Measurements from ENCODE around the gene CHRNB2.

CHRNB2 gene

DNA sequence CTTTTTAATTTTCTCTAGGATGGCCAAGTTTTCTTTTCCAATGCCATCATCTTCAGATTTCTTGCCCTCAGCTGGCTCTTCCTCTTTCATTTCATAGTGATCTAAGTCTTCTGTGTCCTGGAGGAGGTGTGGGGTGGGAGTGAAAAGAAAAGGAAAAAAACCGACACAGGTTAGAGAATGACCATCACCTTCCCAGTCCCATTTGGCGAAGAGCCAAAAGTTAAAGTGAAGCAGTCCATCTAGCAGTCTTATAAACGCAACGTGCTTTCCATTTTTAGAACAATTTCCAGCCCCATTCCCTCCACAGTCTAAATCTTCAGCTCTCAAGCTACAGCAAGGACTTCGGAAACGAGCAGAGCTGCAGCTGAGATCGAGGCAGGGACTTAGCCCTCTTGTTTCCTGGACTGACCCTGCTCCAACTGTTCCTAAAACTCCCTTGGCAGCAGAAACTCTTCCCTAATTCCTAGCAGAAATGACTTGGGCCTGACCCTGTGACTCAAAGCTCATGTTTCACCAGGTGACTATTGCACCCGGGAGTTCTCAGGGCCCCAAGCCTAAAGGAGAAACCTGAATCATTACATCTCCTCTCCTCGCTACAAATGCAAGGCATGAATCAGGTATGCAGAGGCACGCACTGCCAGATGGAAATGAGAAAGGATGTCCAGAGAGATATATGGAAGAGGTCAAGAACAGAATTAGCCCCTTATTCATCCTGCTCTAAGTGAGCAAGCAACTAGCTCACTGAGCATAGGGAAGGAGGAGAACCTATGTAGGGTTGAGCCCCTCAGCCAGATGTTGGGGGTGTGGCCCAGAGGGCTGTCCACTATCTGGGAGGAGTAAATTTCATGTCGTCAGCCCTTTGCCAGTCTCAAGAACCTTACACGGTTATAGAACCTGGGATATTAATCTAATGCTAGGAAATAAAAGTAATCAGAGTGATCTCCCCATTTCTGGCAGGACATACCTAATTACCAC lies 14.2 kb upstream of the CHRNB2 start:
- no peak for DNase-seq

DNA sequence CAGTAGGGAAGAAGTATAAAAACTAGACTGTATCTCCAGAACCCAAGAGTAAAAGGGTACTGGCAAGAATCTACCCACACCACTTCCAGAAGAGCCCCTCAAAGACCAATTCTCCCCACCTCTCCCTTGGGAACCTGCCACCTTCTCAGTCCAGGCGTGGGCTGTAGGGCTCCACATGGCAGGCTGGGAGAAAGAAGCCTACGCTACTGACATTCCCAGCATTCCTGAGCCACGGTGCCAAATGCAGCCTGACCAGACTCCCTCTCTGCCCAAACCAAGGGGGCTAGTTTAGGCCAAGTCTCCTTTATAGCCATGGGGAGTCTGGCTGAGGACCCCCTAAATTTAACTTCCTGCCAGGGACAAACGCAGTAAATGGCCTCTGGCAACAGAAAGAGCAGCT lies 11.2 kb upstream of the CHRNB2 start:
- no peak for DNase-seq

DNA sequence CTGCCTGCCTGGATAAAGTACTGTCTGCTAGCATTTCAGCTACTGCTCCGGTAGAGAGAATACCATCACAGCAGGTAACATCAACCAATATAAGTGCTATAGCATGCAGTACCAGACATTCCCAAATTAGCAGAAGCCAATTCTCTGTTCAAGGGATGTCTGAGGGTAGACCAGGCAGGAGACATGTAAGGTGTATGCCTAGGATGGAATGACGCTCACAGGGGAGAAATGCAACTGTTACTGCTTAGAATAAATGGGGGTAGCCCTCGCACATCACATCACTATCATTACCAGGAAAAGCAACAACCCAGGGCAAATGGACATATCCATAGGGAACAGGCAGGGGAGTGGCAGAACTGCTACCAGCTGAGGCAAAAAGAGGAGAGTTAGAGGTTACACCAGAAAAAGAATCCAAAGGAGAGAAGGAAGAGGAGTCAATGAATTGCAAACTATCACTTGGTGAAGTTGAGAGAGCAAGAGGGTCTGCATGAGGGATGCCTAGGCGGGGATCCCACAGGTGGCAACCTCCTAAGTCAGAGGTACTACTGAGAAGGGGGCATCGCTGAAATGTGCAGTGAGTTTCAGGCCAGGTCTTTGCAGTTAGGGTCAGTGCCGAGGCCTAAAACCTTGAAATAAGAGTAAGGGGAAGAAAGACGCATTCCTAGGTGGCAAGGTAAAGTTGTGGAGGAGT lies 10.2 kb upstream of the CHRNB2 start:
- DNase-seq = no peak

DNA sequence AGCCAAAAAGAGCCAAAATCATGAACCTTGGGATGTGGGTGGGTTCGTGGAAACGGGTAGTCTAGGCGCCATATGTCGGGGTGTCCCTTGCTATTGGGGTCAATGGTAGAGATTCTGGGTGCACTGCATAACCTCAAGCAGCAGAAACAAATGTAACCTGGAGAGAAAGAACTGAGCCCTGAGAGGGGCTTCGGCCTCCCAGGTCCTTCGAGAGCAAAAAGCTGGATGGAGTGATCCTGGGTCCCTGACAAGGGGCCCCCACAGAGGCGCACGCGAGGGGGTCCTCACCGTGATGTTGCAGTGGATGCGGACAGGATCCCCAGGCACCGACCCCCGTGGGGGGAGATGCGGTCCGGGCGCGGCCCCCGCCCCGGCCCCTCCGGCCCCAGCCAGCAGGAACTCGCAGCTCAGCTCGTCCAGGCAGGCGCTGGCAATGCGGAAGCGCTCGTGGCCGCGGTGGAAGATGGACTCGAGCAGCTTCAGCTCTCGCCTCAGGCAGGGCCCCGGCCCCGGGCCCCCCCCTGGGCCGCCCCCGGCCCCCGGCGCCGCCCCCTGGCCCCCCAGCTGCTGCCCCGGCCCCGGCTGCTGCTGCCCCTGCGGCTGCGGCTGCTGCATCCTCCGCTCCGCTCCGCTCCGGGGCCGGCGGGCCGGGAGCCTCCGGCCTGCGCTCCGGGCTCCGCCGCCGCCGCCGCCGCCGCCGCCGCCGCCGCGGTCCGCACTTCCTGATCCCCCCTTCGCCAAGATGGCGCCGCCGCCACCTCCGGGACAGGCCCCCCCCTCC lies 9.4 kb upstream of the CHRNB2 start, which contains the start of gene UBE2Q1:
Gene UBE2Q1 (minus strand): TSS at position 724 of the 781 bp plus-strand sequence. CDS start 109 bp downstream, at position 615.
- DNase-seq = no peak

DNA sequence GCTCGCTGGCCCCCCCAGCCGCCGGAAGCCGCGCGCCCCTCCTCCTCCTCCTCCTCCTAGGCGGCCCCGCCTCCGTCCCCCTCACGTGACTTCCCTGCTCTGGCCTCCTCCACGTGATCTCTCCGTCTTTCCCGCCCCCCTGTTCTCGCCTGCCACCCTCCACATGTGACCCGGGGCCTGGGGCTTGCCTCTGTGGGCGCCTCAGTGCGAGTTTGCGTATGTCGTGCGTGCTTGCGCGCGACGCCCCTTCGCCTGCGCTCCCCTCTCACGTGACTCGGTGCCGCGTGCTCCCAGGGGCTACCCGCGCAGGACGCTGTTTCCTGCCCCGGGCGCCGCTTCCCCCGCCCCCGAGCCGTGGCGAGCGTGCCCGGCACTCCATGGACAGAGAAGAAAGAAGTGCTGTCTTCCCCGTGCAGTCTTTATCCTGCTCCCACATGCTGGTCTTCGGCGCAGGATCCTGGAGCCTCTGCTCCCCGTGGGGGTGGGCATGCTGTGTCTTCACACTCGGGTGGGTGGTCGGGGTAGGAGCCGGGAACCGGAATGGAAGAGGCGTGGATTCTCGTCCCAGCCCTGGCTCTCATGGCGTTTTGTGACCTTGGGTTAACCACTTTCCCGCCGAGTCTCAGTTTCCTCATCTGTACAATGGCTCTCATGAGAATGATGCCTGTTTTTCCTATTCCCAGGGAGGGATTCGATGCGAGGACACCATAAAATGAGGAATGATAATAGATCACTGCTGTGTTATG lies 8.7 kb upstream of the CHRNB2 start:
- peak; percentile 95 for DNase-seq

DNA sequence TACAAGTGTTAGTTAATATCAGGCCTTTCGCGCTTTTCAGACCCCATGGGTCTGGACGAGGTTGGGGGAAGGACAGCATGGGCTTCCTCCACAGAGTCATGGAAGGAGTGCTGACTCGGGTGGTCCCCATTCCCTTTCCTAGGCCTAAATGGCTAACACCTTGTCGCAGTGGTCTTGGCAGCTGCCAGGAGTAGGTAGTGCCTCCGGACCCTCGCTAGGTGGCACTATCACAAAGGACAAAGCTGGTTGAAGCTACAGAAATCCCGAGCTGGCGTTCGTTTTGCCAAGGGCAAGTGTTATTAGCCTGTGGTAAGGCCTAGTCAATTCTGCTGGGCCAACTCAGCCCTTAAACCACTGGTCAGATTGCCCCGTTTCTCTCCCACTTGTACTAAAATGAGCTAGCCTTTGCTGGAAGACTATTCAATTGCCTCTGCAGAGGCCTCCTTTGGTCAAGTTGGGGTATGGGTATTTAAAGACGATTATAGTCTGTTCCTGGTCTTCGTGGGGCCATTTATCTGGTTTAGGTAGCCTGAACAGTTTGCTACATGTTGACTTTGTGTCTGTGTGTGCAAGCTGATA lies 8.0 kb upstream of the CHRNB2 start:
- DNase-seq = peak; percentile 64

DNA sequence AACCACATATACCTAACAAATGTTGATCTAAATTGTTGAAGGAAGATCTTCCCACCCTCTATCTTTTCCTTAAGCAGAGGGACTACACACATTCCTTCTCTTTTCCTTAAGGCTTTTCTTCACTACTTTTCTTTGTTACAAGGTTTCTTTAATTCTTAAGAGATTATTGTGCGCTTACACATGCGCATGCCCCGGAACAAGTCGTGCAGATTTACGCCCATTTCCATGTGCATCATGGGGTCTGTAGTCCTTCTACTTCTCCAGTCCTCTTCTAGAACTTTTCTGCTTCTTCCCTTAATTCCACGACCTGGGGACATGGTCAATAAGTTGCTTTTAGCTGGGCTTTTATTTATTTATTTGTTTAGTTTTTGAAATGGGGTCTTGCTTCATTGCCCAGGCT lies 1.7 kb upstream of the CHRNB2 start:
- DNase-seq = no peak

DNA sequence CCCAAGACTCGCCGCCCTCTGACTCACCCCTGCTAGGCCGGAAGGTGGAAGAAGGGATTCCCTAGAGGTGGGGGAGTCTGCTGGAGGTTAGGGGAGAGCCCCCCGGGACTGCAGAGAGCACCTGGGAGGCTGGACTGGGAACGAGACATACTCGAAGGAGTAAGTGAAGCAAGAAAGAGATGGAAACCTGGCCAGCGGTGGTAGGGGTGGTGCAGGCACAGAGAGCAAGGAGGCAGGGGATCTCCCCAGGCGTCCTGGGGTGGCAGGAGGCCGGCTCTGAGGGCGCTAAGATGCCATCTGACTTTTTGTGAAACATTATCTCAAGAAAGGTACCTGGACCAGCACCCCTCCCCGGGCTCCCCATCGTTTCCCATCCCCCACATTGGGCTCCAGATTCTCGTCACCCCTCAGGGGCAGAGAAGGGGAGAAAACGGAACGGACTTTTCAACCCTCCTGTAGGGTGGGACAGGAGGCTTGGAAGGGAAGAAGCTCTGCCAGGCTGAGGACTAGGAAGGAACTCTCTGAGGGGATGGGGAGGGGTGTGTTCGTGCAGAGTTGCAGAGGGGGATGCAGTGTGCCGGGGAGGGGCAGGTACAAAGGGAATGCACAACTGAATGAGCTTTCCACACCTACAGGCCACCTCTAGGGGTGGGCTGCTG lies 708 bp downstream of the CHRNB2 start:
- DNase-seq = no peak

DNA sequence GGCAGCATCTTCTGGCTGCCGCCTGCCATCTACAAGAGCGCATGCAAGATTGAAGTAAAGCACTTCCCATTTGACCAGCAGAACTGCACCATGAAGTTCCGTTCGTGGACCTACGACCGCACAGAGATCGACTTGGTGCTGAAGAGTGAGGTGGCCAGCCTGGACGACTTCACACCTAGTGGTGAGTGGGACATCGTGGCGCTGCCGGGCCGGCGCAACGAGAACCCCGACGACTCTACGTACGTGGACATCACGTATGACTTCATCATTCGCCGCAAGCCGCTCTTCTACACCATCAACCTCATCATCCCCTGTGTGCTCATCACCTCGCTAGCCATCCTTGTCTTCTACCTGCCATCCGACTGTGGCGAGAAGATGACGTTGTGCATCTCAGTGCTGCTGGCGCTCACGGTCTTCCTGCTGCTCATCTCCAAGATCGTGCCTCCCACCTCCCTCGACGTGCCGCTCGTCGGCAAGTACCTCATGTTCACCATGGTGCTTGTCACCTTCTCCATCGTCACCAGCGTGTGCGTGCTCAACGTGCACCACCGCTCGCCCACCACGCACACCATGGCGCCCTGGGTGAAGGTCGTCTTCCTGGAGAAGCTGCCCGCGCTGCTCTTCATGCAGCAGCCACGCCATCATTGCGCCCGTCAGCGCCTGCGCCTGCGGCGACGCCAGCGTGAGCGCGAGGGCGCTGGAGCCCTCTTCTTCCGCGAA lies 3.8 kb downstream of the CHRNB2 start:
- DNase-seq = no peak

DNA sequence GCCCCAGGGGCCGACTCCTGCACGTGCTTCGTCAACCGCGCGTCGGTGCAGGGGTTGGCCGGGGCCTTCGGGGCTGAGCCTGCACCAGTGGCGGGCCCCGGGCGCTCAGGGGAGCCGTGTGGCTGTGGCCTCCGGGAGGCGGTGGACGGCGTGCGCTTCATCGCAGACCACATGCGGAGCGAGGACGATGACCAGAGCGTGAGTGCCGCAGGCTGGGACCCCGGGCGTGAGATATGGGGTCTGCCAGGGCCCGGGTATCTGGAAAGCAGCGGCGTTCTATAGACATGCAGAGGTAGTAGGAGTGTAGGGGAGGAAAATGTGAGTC lies 4.3 kb downstream of the CHRNB2 start:
- no peak for DNase-seq

DNA sequence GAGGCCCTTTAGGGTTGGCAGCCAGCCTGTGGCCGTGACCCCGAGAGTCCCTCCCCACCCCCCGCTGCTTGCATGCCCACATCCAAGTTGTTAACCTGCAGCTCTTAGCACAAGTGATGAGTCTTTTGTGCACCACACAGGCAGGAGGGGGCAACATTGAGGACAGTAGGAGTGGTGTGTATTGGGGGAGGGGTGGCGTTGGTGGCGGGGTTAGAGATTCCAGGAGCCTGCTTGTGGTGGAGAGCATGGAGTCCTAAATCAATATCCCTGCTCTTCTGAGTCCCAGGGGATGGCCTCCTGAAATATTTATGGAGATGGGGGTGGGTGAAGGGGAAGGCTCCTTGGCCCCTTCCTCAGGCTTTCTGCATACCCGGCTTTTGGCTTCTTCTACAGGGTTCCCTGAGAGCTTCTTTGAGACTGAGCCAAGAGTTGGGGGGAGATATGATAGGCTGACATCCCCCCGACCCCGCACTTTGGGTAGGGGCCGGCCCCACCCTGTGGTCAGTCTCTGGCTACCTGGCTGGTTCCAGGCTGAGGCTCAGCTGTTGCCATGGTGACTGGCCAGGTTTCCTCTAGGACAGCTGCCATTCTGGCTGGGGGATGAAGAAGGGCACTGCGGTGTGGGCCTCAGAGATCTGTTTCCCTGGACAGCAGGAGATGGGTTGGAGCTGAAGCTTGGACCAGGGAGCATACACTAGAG lies 5.0 kb downstream of the CHRNB2 start:
- no peak for DNase-seq

DNA sequence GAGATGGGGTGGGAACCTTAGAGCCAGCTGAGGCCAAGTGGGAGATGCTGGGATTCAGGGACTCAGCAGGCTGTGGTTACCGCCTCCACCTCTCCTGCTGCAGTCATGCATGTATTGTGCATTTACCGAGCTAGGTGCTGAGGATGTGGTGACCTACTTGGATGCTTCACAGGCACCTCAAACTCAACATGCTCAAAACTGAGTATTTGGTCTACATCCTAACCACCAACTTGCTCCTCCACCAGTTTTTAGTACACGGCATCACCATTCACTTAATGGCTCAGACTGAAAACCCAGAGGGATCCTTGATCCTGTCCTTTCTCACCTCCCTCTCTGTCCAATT lies 5.6 kb downstream of the CHRNB2 start:
- no peak for DNase-seq

DNA sequence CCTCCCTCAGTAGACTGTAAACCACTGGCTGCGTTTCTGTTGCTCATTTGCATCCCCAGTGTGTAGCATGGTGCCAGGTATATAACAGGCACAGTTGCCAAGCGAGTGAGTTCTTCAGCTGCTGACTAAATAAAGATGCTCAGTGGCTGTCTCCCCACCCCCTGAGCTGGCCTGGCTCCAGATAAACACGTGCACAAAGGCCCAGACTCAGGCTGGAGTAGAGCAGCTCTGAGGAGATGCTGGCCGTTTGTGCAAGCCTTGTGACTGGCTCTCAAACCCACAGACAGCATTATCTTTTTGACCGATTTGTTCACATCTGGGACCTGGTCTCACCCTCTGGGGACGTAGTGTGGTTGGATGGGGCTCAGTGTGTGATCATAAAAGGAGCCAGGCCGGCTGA lies 7.1 kb downstream of the CHRNB2 start:
- DNase-seq = no peak

DNA sequence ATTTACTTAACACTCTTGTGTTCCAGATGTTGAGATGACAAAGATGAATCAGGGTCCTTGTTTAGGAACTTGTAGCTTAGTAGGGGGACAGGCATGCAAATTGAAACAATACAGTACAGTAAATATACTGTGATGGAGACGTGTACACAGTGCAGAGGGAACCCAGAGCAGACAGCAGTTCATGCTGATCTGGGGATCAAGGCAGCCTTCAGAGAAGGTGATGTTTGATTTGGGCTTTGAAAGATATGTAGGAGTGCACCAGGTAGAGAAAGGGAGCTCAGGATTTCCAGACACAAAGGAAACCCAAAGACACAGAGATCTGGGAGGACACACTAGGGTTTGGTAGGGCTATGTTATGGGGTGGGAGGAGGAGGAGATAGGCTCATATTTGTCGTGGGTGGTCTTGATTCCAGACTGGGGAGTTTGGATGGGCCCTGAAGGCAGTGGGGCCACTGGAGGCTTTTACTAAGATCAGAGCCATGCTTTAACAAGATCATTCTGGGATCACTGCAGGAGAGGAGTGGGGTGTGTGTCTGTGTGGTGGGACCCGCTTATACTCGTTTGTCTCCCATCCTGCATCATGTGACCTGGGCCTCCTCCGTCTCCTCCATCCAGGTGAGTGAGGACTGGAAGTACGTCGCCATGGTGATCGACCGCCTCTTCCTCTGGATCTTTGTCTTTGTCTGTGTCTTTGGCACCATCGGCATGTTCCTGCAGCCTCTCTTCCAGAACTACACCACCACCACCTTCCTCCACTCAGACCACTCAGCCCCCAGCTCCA lies 7.8 kb downstream of the CHRNB2 start:
- DNase-seq = no peak

DNA sequence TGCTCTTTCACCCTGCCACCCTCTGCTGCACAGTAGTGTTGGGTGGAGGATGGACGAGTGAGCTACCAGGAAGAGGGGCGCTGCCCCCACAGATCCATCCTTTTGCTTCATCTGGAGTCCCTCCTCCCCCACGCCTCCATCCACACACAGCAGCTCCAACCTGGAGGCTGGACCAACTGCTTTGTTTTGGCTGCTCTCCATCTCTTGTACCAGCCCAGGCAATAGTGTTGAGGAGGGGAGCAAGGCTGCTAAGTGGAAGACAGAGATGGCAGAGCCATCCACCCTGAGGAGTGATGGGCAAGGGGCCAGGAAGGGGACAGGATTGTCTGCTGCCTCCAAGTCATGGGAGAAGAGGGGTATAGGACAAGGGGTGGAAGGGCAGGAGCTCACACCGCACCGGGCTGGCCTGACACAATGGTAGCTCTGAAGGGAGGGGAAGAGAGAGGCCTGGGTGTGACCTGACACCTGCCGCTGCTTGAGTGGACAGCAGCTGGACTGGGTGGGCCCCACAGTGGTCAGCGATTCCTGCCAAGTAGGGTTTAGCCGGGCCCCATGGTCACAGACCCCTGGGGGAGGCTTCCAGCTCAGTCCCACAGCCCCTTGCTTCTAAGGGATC lies 8.5 kb downstream of the CHRNB2 start:
- DNase-seq = no peak

DNA sequence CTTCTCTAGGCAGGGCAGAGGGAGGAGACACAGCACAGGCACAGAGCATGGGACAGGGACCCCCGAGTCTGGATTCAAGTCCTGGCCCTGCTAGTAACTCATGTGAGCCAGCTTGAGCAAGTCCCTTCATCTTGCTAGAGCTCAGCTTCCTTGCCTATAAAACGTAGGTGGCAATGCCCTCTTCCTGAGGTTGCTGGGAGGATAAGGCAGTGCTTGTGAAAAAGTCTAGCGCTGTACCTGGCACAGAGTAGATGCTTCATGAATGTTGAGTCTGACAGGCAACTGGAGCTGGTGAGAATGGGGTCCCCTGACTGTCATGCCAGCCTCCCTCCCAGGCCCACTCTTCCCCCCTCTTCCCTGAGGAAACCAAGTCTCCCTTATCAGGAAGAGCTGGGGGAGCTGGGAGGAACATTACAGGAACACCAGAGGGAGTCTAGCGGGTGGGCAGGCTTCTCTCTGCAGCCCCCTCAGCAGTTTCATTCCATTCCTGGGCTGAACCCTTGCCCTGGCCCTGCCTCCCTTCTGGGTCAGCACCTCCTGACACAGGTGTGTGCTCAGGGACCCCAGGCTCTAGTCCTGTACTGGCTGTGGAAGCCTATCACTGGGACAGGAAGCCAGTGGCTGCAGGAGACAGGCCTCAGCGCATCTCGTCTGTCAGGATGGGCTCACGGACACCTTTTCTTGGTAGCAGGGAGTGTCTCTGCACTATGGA lies 9.9 kb downstream of the CHRNB2 start:
- no peak for DNase-seq

DNA sequence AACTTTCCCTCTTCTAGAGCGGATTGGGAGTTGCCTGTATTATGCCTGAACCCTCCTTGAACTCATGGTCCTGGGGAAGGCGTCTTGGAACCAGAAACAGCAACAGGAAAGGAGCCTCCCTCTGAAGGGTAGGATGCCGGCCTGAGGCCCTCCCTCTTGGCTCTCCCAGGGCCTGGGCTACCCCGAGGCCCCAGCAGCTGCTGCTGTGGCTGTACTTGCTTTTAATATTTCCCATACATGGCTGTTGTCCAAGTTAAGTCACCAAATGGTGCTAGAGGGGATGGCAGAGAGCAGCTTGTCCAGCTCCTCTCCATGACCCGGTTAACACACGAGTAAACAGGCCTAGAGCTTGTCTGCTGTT lies 10.5 kb downstream of the CHRNB2 start:
- DNase-seq = no peak

DNA sequence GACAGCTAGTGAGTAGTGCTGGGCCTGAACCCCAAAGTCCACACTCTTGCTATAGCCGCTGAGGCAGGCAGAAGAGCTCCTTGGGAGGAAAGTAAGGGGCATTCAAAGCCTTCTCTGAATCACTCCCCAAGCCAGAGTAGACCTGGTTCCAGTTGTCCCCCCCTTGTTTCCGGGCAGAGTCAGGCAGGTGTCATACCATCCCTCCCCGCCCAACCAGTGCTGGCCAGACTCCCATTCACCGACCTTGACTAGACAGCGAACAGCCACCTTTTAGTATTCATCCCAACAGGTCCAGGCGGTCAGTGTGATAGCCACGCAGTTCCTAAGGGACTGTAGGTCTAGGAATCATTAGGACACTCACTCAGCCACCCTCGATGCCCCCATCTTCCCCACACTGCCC lies 11.8 kb downstream of the CHRNB2 start:
- no peak for DNase-seq

DNA sequence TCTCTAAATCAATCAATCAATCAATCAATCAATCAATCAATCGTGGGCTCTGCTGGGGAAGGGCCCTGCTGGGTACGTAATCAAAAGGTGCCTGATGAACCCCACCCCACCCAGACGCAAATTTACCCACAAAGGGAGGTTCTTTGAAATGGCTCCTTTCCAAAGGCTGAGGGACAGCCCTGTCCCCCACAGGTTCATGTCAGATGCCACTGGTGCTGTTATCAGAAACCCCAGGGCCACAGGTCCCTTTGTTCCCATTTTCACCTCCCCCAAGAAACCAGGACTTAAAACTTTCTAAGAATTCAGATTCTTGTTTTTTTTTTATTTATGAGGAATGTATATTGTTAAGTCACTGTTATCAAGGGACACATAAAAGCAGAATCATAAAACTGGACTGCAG lies 14.2 kb downstream of the CHRNB2 start:
- no peak for DNase-seq

All from GF-D8 (cell line).